Measurements from ENCODE around the gene HELLS.
"Not testable (repeated sequence)": the region's sequence is repeated elsewhere in the genome, so short reads cannot be mapped to it uniquely, and the experiment has no call there.

Gene HELLS

GRCh38 chr10:94545391-94546048 is at the start of gene HELLS:
HELLS (plus strand) TSS chr10:94545788; CDS start chr10:94545922, 134 bp downstream.
- peak; percentile 60 for DNase-seq (ENCODE audit: low read depth)

GRCh38 chr10:94496010-94496409 is 49.6 kb upstream of the HELLS start:
- no peak for DNase-seq (ENCODE audit: low read depth)

- no peak for DNase-seq (ENCODE audit: low read depth)
Observed at GRCh38 chr10:94496646-94497045, 48.9 kb upstream of the HELLS start.

GRCh38 chr10:94500063-94500462 is 45.5 kb upstream of the HELLS start:
- no peak for DNase-seq (ENCODE audit: low read depth)

- no peak for DNase-seq (ENCODE audit: low read depth)
Observed at GRCh38 chr10:94521276-94522250, 24.0 kb upstream of the HELLS start.

GRCh38 chr10:94524146-94524545 is 21.4 kb upstream of the HELLS start:
- DNase-seq (ENCODE audit: low read depth), result no peak

GRCh38 chr10:94524711-94525110 is 20.9 kb upstream of the HELLS start:
- DNase-seq (ENCODE audit: low read depth), result no peak

- not testable (repeated sequence) for DNase-seq (ENCODE audit: low read depth)
Observed at GRCh38 chr10:94531550-94531949, 14.0 kb upstream of the HELLS start.

GRCh38 chr10:94533027-94533426 is 12.6 kb upstream of the HELLS start:
- DNase-seq (ENCODE audit: low read depth), result no peak

- not testable (repeated sequence) for DNase-seq (ENCODE audit: low read depth)
Observed at GRCh38 chr10:94542282-94542681, 3.3 kb upstream of the HELLS start.

- no peak for DNase-seq (ENCODE audit: low read depth)
Observed at GRCh38 chr10:94546049-94546900, 687 bp downstream of the HELLS start.

GRCh38 chr10:94546901-94547185 is 1.3 kb downstream of the HELLS start:
- DNase-seq (ENCODE audit: low read depth), result no peak

- no peak for DNase-seq (ENCODE audit: low read depth)
Observed at GRCh38 chr10:94549221-94549620, 3.6 kb downstream of the HELLS start.

GRCh38 chr10:94567714-94568307 is 22.2 kb downstream of the HELLS start:
- DNase-seq (ENCODE audit: low read depth), result not testable (repeated sequence)

- DNase-seq (ENCODE audit: low read depth), result no peak
Observed at GRCh38 chr10:94571081-94571480, 25.5 kb downstream of the HELLS start.

- no peak for DNase-seq (ENCODE audit: low read depth)
Observed at GRCh38 chr10:94571528-94571927, 25.9 kb downstream of the HELLS start.

GRCh38 chr10:94578790-94579189 is 33.2 kb downstream of the HELLS start:
- no peak for DNase-seq (ENCODE audit: low read depth)

GRCh38 chr10:94583124-94583523 is 37.5 kb downstream of the HELLS start:
- DNase-seq (ENCODE audit: low read depth), result no peak

GRCh38 chr10:94591461-94592205 is 46.0 kb downstream of the HELLS start:
- no peak for DNase-seq (ENCODE audit: low read depth)

- no peak for DNase-seq (ENCODE audit: low read depth)
Observed at GRCh38 chr10:94602729-94603515, 57.3 kb downstream of the HELLS start.

Data from stimulated activated CD8-positive, alpha-beta memory T cell treated with anti-CD3 and anti-CD28 coated beads, Interleukin-4, amount 100 ng/mL, for 24 hours (primary cell).